Activated CD4-positive, CD25-positive, alpha-beta regulatory T cell treated with anti-CD3 and anti-CD28 coated beads, Interleukin-2, amount 50 U/mL, for 16 hours (primary cell): ENCODE measurements around the gene ORM2.

Experiments
- DNase-seq: peaks from one replicate; pipeline ENCODE4 v3.0.0-alpha.2; 2020; ENCODE audit warnings: low read depth, low spot score

ORM2 gene

GRCh38 chr9:114294664-114295063 is 35.0 kb upstream of the ORM2 start:
- no peak for DNase-seq

- DNase-seq, result no peak
Measured at GRCh38 chr9:114296338-114296737, 33.3 kb upstream of the ORM2 start.

- DNase-seq, result no peak
Measured at GRCh38 chr9:114299286-114300152, 30.1 kb upstream of the ORM2 start.

- DNase-seq, result no peak
Measured at GRCh38 chr9:114300153-114300845, 29.4 kb upstream of the ORM2 start.

- no peak for DNase-seq
Measured at GRCh38 chr9:114300846-114301797, 28.5 kb upstream of the ORM2 start.

- DNase-seq, result no peak
Measured at GRCh38 chr9:114301798-114302565, 27.7 kb upstream of the ORM2 start.

- DNase-seq, result no peak
Measured at GRCh38 chr9:114302727-114303126, 26.9 kb upstream of the ORM2 start.

- DNase-seq, result no peak
Measured at GRCh38 chr9:114303571-114303970, 26.1 kb upstream of the ORM2 start.

- no peak for DNase-seq
Measured at GRCh38 chr9:114303977-114304376, 25.7 kb upstream of the ORM2 start.

GRCh38 chr9:114304416-114305188 is 25.1 kb upstream of the ORM2 start:
- DNase-seq, result no peak

- DNase-seq, result no peak
Measured at GRCh38 chr9:114307899-114308267, 21.8 kb upstream of the ORM2 start.

GRCh38 chr9:114308361-114308950 is 21.2 kb upstream of the ORM2 start:
- DNase-seq, result no peak

- no peak for DNase-seq
Measured at GRCh38 chr9:114309096-114309495, 20.6 kb upstream of the ORM2 start.

GRCh38 chr9:114310471-114311450 is 18.9 kb upstream of the ORM2 start:
- no peak for DNase-seq

GRCh38 chr9:114311571-114312512 is 17.8 kb upstream of the ORM2 start:
- no peak for DNase-seq

GRCh38 chr9:114312513-114312875 is 17.2 kb upstream of the ORM2 start:
- no peak for DNase-seq

GRCh38 chr9:114313186-114313585 is 16.5 kb upstream of the ORM2 start:
- DNase-seq, result no peak
